Raji (cell line): ENCODE results near the gene MANEAL.

Experiments
- POLR2A ChIP-seq: IDR thresholded peaks from 2 replicates; pipeline ENCODE4 v1.6.1; 2011; ENCODE audit warnings: low read depth, low read length, control low read depth; ENCODE audit not compliant: insufficient read depth

MANEAL gene

GRCh38 chr1:37764888-37765441, 28.7 kb upstream of the MANEAL start, which contains the start of gene EPHA10:
Gene EPHA10, minus strand, starts transcription at chr1:37765120. Its CDS starts 54 bp downstream, at chr1:37765066.
- no peak for TF ChIP-seq POLR2A

- no peak for TF ChIP-seq POLR2A
These were observed 27.6 kb upstream of the MANEAL start for GRCh38 chr1:37765916-37766664.

GRCh38 chr1:37767488-37767887, 26.2 kb upstream of the MANEAL start:
- TF ChIP-seq POLR2A = no peak

GRCh38 chr1:37776946-37777516, 16.6 kb upstream of the MANEAL start:
- TF ChIP-seq POLR2A = no peak

GRCh38 chr1:37778654-37779053, 15.0 kb upstream of the MANEAL start:
- no peak for TF ChIP-seq POLR2A

- no peak for TF ChIP-seq POLR2A
These were observed 11.2 kb upstream of the MANEAL start for GRCh38 chr1:37782491-37782890.

GRCh38 chr1:37792943-37793686, 532 bp upstream of the MANEAL start:
- TF ChIP-seq POLR2A = no peak

- no peak for TF ChIP-seq POLR2A
These were observed 1.0 kb downstream of the MANEAL start for GRCh38 chr1:37794372-37795339.

- TF ChIP-seq POLR2A = no peak
These were observed 1.9 kb downstream of the MANEAL start for GRCh38 chr1:37795340-37796125.

- no peak for TF ChIP-seq POLR2A
These were observed 4.2 kb downstream of the MANEAL start for GRCh38 chr1:37797750-37798345.

GRCh38 chr1:37802439-37802838, 8.8 kb downstream of the MANEAL start:
- TF ChIP-seq POLR2A = no peak

GRCh38 chr1:37807220-37807554, 13.5 kb downstream of the MANEAL start:
- TF ChIP-seq POLR2A = no peak

GRCh38 chr1:37807555-37808368, 14.1 kb downstream of the MANEAL start, which contains the start of the genes C1orf122 and YRDC:
Gene C1orf122, plus strand, starts transcription at chr1:37807790. Its CDS starts 615 bp downstream, at chr1:37808405.
Gene YRDC, minus strand, starts transcription at chr1:37808208. Its CDS starts 28 bp downstream, at chr1:37808180.
- TF ChIP-seq POLR2A = peak; percentile 80
